GM12801 (cell line): ENCODE measurements around the gene DPRX.

Source experiments
- CTCF ChIP-seq: IDR thresholded peaks from one replicate; pipeline ENCODE4 v1.5.1; 2011; ENCODE audit warnings: control low read depth; ENCODE audit not compliant: insufficient read length; ENCODE audit errors: extremely low read depth

Gene DPRX

GRCh38 chr19:53626486-53626885 lies 5.3 kb upstream of the DPRX start:
- TF ChIP-seq CTCF = no peak

- no peak for TF ChIP-seq CTCF
These were observed 4.8 kb upstream of the DPRX start for GRCh38 chr19:53626976-53627375.

GRCh38 chr19:53634768-53635167 lies 3.0 kb downstream of the DPRX start:
- TF ChIP-seq CTCF = no peak

- no peak for TF ChIP-seq CTCF
These were observed 7.7 kb downstream of the DPRX start for GRCh38 chr19:53639471-53639870.

GRCh38 chr19:53642381-53643099 lies 10.7 kb downstream of the DPRX start:
- no peak for TF ChIP-seq CTCF

- no peak for TF ChIP-seq CTCF
These were observed 12.4 kb downstream of the DPRX start for GRCh38 chr19:53644061-53644816.

GRCh38 chr19:53646144-53646543 lies 14.3 kb downstream of the DPRX start:
- no peak for TF ChIP-seq CTCF
